AG09309 (cell line): ENCODE measurements around the gene AKR1B15.
"Not testable (repeated sequence)": the region's sequence is repeated elsewhere in the genome, so short reads cannot be mapped to it uniquely, and the experiment has no call there.

Experiments
- DNase-seq: peaks from one replicate; pipeline ENCODE4 v3.0.0-alpha.2; 2010; ENCODE audit warnings: low read depth
- H3K4me3 ChIP-seq: 2 replicates; pipeline ENCODE4 v1.5.1; 2011; ENCODE audit warnings: mild to moderate bottlenecking, low read depth, low read length, moderate library complexity; ENCODE audit not compliant: control insufficient read depth
- TF ChIP-seq, protein P1 (sequence below): IDR thresholded peaks from 2 replicates; pipeline ENCODE4 v1.5.1; 2011; ENCODE audit warnings: mild to moderate bottlenecking, low read depth, low read length, inconsistent platforms; ENCODE audit not compliant: insufficient read depth, control insufficient read depth; ENCODE audit errors: missing control alignments

The AKR1B15 gene

DNA sequence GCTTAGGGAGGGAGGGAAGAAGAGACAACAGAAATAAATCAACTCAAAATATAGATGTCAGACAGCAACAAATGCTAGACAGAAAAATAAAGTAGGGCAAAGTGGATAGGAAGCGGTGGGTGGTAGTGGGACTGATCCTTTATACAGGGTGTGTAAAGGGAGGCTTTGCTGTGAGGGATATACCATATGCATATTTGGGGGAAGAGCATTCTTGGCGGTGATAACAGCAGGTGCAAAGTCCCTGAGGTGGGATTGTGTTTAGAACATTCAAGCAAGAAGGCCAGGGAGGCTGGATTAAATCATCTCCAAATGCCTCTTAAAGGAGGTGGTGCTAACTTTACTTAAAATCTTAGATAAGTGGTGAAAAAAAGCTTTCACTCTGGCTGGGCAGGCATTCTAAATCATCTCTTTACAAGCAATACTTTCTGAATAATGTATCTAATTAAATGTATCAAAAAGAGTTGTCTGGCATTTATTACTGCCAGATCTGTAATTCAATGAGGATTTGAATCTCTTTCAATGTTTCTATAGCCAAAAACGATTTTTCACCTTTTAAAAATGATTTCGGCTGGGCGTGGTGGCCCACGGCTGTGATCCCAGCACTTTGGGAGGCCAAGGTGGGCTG is 9.4 kb upstream of the AKR1B15 start:
- H3K4me3 ChIP-seq: no peak overlapping the region
- no peak for DNase-seq
- TF ChIP-seq, protein P1, sequence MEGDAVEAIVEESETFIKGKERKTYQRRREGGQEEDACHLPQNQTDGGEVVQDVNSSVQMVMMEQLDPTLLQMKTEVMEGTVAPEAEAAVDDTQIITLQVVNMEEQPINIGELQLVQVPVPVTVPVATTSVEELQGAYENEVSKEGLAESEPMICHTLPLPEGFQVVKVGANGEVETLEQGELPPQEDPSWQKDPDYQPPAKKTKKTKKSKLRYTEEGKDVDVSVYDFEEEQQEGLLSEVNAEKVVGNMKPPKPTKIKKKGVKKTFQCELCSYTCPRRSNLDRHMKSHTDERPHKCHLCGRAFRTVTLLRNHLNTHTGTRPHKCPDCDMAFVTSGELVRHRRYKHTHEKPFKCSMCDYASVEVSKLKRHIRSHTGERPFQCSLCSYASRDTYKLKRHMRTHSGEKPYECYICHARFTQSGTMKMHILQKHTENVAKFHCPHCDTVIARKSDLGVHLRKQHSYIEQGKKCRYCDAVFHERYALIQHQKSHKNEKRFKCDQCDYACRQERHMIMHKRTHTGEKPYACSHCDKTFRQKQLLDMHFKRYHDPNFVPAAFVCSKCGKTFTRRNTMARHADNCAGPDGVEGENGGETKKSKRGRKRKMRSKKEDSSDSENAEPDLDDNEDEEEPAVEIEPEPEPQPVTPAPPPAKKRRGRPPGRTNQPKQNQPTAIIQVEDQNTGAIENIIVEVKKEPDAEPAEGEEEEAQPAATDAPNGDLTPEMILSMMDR: no peak

DNA sequence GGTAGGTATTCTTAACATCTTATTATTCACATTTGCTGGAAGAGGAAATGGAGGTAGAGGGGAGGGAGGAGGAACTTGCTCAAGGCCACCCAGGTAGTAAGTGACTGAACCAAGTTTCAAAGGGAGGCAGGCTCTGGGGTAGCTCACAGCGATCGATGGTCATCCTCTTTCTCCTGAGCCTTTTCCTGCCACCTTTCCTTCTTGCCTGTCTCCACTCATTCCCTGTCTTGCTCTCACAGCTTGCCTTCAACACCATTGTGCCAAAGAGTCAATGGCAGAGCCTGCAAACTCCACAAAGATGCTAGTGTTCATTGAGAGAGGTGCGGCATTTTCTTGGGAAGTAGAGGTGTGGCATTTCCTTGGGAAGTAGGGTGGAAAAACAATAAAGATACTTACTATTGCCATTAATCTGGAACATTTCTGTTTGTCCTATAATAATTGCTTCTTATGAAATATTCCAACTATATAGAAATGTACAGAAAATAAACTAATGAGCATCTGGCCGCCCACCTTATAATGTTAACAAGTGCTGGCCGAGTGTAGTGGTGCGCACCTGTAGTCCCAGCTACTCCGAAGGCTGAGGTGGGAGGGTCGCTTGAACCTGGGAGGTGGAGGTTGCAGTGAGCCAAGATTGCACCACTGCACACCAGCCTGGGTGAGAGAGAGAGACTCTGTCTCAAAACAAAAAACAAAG is 7.3 kb upstream of the AKR1B15 start:
- DNase-seq, H3K4me3 ChIP-seq: not testable (repeated sequence)

DNA sequence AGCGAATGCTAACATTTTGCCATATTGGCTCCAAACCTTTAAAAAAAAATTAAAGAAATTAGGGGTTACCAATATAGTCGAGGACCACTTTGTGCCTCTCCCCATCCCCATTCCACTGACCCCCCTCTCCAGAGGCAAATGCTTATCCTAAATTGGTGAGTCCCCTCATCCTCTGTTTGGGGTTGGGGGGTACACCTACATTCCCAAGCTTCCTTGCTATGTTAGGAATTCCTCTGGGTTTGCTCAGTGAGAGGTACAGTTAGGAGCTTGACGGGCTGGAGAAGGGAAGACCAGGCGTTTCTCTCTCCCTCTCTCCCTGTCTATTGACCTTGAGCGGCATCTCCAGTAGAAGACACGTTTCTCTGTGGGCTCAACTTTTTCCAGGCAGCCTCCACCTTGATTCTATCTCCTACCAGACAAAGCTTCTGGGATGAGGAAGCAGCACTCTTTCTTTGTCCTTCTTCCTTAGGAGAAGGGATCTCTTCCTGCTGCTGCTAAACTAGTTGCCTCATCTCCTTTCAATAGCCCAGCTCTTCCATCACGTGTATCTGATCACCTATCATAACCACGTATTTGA is 6.6 kb upstream of the AKR1B15 start:
- H3K4me3 ChIP-seq: no peak overlapping the region
- TF ChIP-seq, protein P1: no peak
- DNase-seq: no peak

DNA sequence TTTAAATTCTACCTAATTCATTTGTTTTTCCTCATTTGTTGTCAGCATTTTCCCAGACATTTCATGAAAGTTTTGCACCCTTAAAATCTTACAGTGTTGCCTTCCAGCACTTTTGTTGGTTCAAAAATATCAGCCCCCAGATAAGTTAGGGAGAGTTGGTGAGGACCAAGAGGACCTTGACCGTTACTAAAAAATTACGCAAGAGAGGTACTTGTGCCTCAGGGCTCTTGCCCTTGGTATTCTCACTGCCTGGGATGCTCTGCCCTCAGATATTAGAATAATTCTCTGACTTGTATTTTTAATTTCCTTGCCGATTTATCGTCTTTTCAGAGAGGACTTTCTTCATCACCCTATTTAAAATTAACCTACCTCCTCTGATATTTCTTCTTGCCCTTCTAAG is 3.5 kb upstream of the AKR1B15 start:
- TF ChIP-seq, protein P1: no peak

DNA sequence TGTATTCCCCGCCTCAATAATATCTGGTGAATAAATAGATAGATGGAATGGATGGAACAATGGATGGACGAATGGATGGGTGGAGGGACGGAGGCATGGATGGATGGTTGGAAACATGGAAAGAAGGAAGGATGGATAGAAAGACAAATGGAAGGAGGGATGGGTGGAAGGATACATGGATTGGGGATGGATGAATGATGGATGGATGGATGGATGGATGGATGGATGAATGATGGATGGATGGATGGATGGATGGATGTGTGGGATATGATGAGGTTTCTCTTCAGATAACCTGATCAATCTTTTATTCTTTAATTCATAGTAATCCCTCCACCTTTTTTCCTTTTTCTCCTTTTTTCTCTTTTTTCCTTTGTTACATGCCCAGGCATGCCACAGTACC is 3.0 kb upstream of the AKR1B15 start:
- no peak overlapping the region for H3K4me3 ChIP-seq
- TF ChIP-seq, protein P1: no peak
- DNase-seq: no peak

More for the DNA sequence above, 3.5 kb upstream of the AKR1B15 start:
- no peak overlapping the region for H3K4me3 ChIP-seq
- DNase-seq: no peak

DNA sequence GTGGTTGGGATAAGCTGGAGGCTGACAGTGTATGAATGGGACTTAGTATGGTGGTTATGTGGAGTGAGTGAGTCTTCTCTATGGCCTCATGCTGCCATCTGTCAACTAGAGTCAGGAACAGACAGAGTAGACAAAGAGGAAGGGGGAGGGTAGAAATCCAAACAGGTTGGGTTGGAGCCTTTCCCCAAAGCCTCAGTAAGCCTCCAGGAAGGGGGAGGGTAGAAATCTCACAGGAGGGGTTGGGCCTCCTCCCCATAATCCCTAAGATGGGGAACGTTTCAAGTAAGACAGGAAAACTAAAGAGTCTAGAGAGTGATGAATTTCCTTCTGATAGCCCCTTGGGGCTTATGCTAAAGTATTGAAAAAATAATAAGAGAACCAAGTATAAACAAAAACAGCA is 2.0 kb upstream of the AKR1B15 start:
- DNase-seq: no peak
- TF ChIP-seq, protein P1: no peak
- no peak overlapping the region for H3K4me3 ChIP-seq

DNA sequence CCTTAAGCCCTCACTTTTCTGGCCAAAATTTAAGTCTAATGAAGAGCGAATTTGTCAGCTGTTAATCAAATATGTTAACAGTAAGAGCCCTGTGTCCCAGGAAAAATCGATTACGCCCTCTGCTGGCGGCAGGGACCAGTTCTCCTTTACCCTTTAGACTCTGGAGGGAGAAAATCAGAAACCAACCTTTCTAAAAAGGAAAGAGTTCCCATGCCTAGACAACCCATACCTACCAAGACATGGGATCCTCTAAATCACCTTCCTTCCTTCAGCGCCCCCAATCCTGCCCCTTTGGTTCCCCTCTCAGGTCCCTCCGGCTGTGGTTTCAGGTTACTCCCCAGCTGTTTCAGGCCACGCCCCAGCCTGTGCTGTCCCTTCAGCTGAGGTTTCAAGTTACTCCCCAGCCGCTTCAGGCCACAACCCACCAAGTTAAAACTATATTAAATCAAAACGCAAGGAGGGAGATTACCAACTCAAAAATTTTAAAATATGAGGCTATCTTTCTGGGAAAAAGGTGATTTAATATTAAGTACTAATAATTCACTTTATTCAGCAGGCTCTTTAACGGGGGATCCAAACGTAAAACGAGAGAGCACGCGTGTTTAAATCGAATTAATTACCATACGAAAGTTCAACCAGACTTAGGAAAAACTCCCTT is 1.4 kb upstream of the AKR1B15 start:
- TF ChIP-seq, protein P1: peak; percentile 88
- peak; percentile 24 for DNase-seq

More for the DNA sequence above, 1.4 kb upstream of the AKR1B15 start:
- H3K4me3 ChIP-seq: peak overlapping the region; percentile 31
